ENCODE measurements around the gene IFTAP. TPM values are rescaled to one million over a fixed set of nuclear protein-coding genes. Genes with fewer than 3 reads are reported as not detected.
A peak's percentile ranks its signal among the peaks of the same experiment; 100 is the strongest.

The IFTAP gene
- total and polyA plus RNA-seq, 9 donors = 16.4 to 42.0 (median 25.5) TPM

GRCh38 chr11:36558571-36559413 lies 35.5 kb upstream of the IFTAP start:
- intact Hi-C loops (cut with DNase I) = no loop called here
- Histone ChIP-seq H3K4me3 (no peak overlapping the region), H3K36me3 (no peaks in the 10 kb centered on the region), H3K27ac (no peak overlapping the region), H3K9me3 (no peaks in the 10 kb centered on the region), H3K27me3 (no peaks in the 10 kb centered on the region), H3K4me1 (ENCODE audit: insufficient read depth) (no peaks in the 10 kb centered on the region)
- no peak for TF ChIP-seq EP300 (IDR thresholded peaks at IDR 0.05)
- no peak for TF ChIP-seq POLR2A (IDR thresholded peaks at IDR 0.05)
- TF ChIP-seq CTCF (IDR thresholded peaks at IDR 0.05) = no peak
- WGBS, 3 donors = 56 to 64% (median 56%) methylated on average over 4 of the region's 4 CpGs
- DNase-seq = no peak

GRCh38 chr11:36564376-36565030 lies 29.8 kb upstream of the IFTAP start:
- TF ChIP-seq CTCF (IDR thresholded peaks at IDR 0.05) = peak in 2 of 3 donors; percentile 30 to 33
- no peak for TF ChIP-seq POLR2A (IDR thresholded peaks at IDR 0.05)
- TF ChIP-seq EP300 (IDR thresholded peaks at IDR 0.05) = no peak
- intact Hi-C loops (cut with DNase I) = loop anchor here (5.0 to 10.0 kb wide), 4 partner anchors 60 to 180 kb away; no protein-coding TSS in a partner anchor
- Histone ChIP-seq H3K27ac (no peak overlapping the region), H3K27me3 (no peaks in the 10 kb centered on the region), H3K4me1 (ENCODE audit: insufficient read depth) (peaks cover 3% of the 10 kb centered on the region), H3K9me3 (no peaks in the 10 kb centered on the region), H3K36me3 (no peaks in the 10 kb centered on the region), H3K4me3 (peak overlapping the region; percentile 17)
- WGBS, 3 donors = 2 to 3% (median 2%) methylated on average over 15 of the region's 15 CpGs
- DNase-seq = peak; percentile 34 to 54 (median 45)

GRCh38 chr11:36565031-36565610 lies 29.2 kb upstream of the IFTAP start:
- intact Hi-C loops (cut with DNase I) = loop anchor here (10.0 kb wide), 3 partner anchors 60 to 180 kb away; no protein-coding TSS in a partner anchor
- Histone ChIP-seq H3K4me1 (ENCODE audit: insufficient read depth) (peaks cover 3% of the 10 kb centered on the region), H3K36me3 (no peaks in the 10 kb centered on the region), H3K27ac (no peak overlapping the region), H3K27me3 (no peaks in the 10 kb centered on the region), H3K9me3 (no peaks in the 10 kb centered on the region), H3K4me3 (no peak overlapping the region)
- TF ChIP-seq CTCF (IDR thresholded peaks at IDR 0.05) (no peak), POLR2A (IDR thresholded peaks at IDR 0.05) (no peak), EP300 (IDR thresholded peaks at IDR 0.05) (no peak)
- no peak for DNase-seq
- 47 to 61% (median 54%) methylated on average over 6 of the region's 6 CpGs for WGBS, 3 donors

GRCh38 chr11:36566407-36567053 lies 27.8 kb upstream of the IFTAP start:
- Histone ChIP-seq H3K27ac (no peak overlapping the region), H3K27me3 (no peaks in the 10 kb centered on the region), H3K4me3 (no peak overlapping the region), H3K36me3 (no peaks in the 10 kb centered on the region), H3K4me1 (ENCODE audit: insufficient read depth) (peaks cover 3% of the 10 kb centered on the region), H3K9me3 (no peaks in the 10 kb centered on the region)
- no peak for DNase-seq
- no peak for TF ChIP-seq EP300 (IDR thresholded peaks at IDR 0.05)
- no peak for TF ChIP-seq POLR2A (IDR thresholded peaks at IDR 0.05)
- no peak for TF ChIP-seq CTCF (IDR thresholded peaks at IDR 0.05)
- intact Hi-C loops (cut with DNase I) = loop anchor here (10.0 kb wide), 3 partner anchors 58 to 178 kb away; no protein-coding TSS in a partner anchor
- 93 to 97% (median 97%) methylated on average over 4 of the region's 4 CpGs for WGBS, 3 donors

Data from ovary (tissue), 9 donors.